ENCODE data around the gene CRB1.

The CRB1 gene

GRCh38 chr1:197422993-197423392 is 154.9 kb downstream of the CRB1 start:
- DNase-seq (ENCODE audit: low read depth) = no peak
- no peak overlapping the region for H3K4me3 ChIP-seq (ENCODE audit: low read depth, low read length)
- TF ChIP-seq CTCF (IDR thresholded peaks at IDR 0.05; ENCODE audit: control insufficient read depth, extremely low read depth, insufficient read depth) = no peak

GRCh38 chr1:197424380-197424779 is 156.3 kb downstream of the CRB1 start:
- TF ChIP-seq CTCF (IDR thresholded peaks at IDR 0.05; ENCODE audit: control insufficient read depth, extremely low read depth, insufficient read depth) = no peak
- no peak overlapping the region for H3K4me3 ChIP-seq (ENCODE audit: low read depth, low read length)
- DNase-seq (ENCODE audit: low read depth) = no peak

- no peak overlapping the region for H3K4me3 ChIP-seq (ENCODE audit: low read depth, low read length)
- DNase-seq (ENCODE audit: low read depth) = no peak
- no peak for TF ChIP-seq CTCF (IDR thresholded peaks at IDR 0.05; ENCODE audit: control insufficient read depth, extremely low read depth, insufficient read depth)
These were observed 161.3 kb downstream of the CRB1 start for GRCh38 chr1:197429372-197429771.

- no peak for DNase-seq (ENCODE audit: low read depth)
- TF ChIP-seq CTCF (IDR thresholded peaks at IDR 0.05; ENCODE audit: control insufficient read depth, extremely low read depth, insufficient read depth) = no peak
- H3K4me3 ChIP-seq (ENCODE audit: low read depth, low read length) = no peak overlapping the region
These were observed 167.2 kb downstream of the CRB1 start for GRCh38 chr1:197435224-197435623.

GRCh38 chr1:197437601-197438000 is 169.5 kb downstream of the CRB1 start:
- no peak for TF ChIP-seq CTCF (IDR thresholded peaks at IDR 0.05; ENCODE audit: control insufficient read depth, extremely low read depth, insufficient read depth)
- H3K4me3 ChIP-seq (ENCODE audit: low read depth, low read length) = no peak overlapping the region
- DNase-seq (ENCODE audit: low read depth) = no peak

- no peak overlapping the region for H3K4me3 ChIP-seq (ENCODE audit: low read depth, low read length)
- DNase-seq (ENCODE audit: low read depth) = no peak
- TF ChIP-seq CTCF (IDR thresholded peaks at IDR 0.05; ENCODE audit: control insufficient read depth, extremely low read depth, insufficient read depth) = no peak
These were observed 170.1 kb downstream of the CRB1 start for GRCh38 chr1:197438010-197438790.

Data from LNCaP clone FGC (cell line).